PC-3 (cell line): ENCODE data around the gene FANK1. TPM values are rescaled to one million over a fixed set of nuclear protein-coding genes. Genes with fewer than 3 reads are reported as not detected.
A peak's percentile ranks its signal among the peaks of the same experiment; 100 is the strongest.
"Not testable (repeated sequence)": the region's sequence is repeated elsewhere in the genome, so short reads cannot be mapped to it uniquely, and the experiment has no call there.

Experiments
- ATAC-seq: fragments of 200-7000 bp; cut with Tn5 transposase; 2 replicates; pipeline ENCODE4 v1.9.1; 2020; ENCODE audit warnings: mild to moderate bottlenecking, moderate library complexity
- Bru-seq: library from RNA; stranded (reverse); fragments of 400-500 nt; gene quantifications from one replicate; lab custom pipeline; 2021; lab: Mats Ljungman, UMichigan
- BruChase-seq, 2 experiments: library from RNA; stranded (reverse); fragments of 400-500 nt; gene quantifications; one replicate each; lab custom pipeline; 2021; lab: Mats Ljungman, UMichigan
- BruUV-seq: library from RNA; stranded (reverse); fragments of 400-500 nt; replicated peaks from 2 replicates; lab custom pipeline; 2021; lab: Mats Ljungman, UMichigan
- CTCF ChIA-PET: fragments of 300-600 bp; sonication (Branson Sonifier 250); formaldehyde crosslinking; loops from one replicate; lab custom pipeline; 2022; ENCODE audit warnings: antibody characterized with exemption; lab: Charles Lee
- POLR2A ChIA-PET: fragments of 300-600 bp; sonication (Branson Sonifier 250); formaldehyde crosslinking; loops from one replicate; lab custom pipeline; 2022; ENCODE audit warnings: antibody characterized with exemption; ENCODE audit not compliant: unreplicated experiment; lab: Charles Lee
- DNase-seq: peaks from one replicate; pipeline ENCODE4 v3.0.0-alpha.2; 2015
- H2AFZ ChIP-seq: fragments of 300-600 bp; sonication (generic); 2 replicates; pipeline ENCODE4 v1.6.0; 2016; ENCODE audit warnings: antibody characterized with exemption, low read length
- H3F3A ChIP-seq: fragments of 300-600 bp; sonication (generic); one replicate; pipeline ENCODE4 v1.6.0; 2017; ENCODE audit warnings: antibody characterized with exemption, low read length, control low read depth, mild to moderate bottlenecking; ENCODE audit not compliant: unreplicated experiment
- H3K27ac ChIP-seq: fragments of 300-600 bp; sonication (generic); 2 replicates; pipeline ENCODE4 v1.5.1; 2016; ENCODE audit warnings: mild to moderate bottlenecking, low read length
- H3K27me3 ChIP-seq: fragments of 300-600 bp; sonication (generic); 2 replicates; pipeline ENCODE4 v1.6.1; 2016; ENCODE audit warnings: low read length, mixed read lengths
- H3K36me3 ChIP-seq: fragments of 300-600 bp; sonication (generic); 2 replicates; pipeline ENCODE4 v1.6.1; 2016; ENCODE audit warnings: low read depth, mixed run types, low read length, mixed read lengths
- H3K4me1 ChIP-seq: fragments of 300-600 bp; sonication (generic); 2 replicates; pipeline ENCODE4 v1.5.1; 2016; ENCODE audit warnings: low read length; ENCODE audit not compliant: insufficient read depth
- H3K4me2 ChIP-seq: fragments of 300-600 bp; sonication (generic); 2 replicates; pipeline ENCODE4 v1.6.0; 2016; ENCODE audit warnings: low read length
- H3K4me3 ChIP-seq: fragments of 300-600 bp; sonication (generic); 2 replicates; pipeline ENCODE4 v1.5.1; 2016; ENCODE audit warnings: mild to moderate bottlenecking, low read length, mixed read lengths
- H3K79me2 ChIP-seq: fragments of 300-600 bp; sonication (generic); 2 replicates; pipeline ENCODE4 v1.6.1; 2017; ENCODE audit warnings: low read length, mixed read lengths
- H3K9ac ChIP-seq: fragments of 300-600 bp; sonication (generic); 2 replicates; pipeline ENCODE4 v1.6.0; 2016; ENCODE audit warnings: mild to moderate bottlenecking, low read length
- H3K9me2 ChIP-seq: fragments of 300-600 bp; sonication (generic); replicated peaks from 2 replicates; pipeline ENCODE4 v1.6.1; 2016; ENCODE audit warnings: mixed run types, low read length, mixed read lengths
- H3K9me3 ChIP-seq: fragments of 300-600 bp; sonication (generic); 2 replicates; pipeline ENCODE4 v1.6.1; 2016; ENCODE audit warnings: low read length, mixed read lengths
- H4K20me1 ChIP-seq: fragments of 300-600 bp; sonication (generic); 2 replicates; pipeline ENCODE4 v1.6.1; 2016; ENCODE audit warnings: low read length, mixed read lengths
- EZH2 ChIP-seq: fragments of 300-600 bp; sonication (generic); IDR thresholded peaks from one replicate; pipeline ENCODE4 v1.6.1; 2017; ENCODE audit warnings: antibody characterized with exemption, mild to moderate bottlenecking, low read length; ENCODE audit not compliant: unreplicated experiment
- EZH2phosphoT487 ChIP-seq: fragments of 300-600 bp; sonication (generic); IDR thresholded peaks from 2 replicates; pipeline ENCODE4 v1.6.1; 2018; ENCODE audit warnings: mild to moderate bottlenecking, antibody characterized with exemption, low read length, borderline replicate concordance
- intact Hi-C: fragments of 100-400 bp; cut with micrococcal nuclease; formaldehyde crosslinking; loops from 2 replicates; pipeline ENCODE4 v1.9.0; 2023
- long read RNA-seq: library from polyadenylated mRNA; unstranded; transcript quantifications from one replicate; pipeline ENCODE4 v2.0.0, GENCODE V29; 2021; ENCODE audit not compliant: unreplicated experiment
- total RNA-seq: library from RNA; depleted of rRNA; stranded (reverse); fragments of >200 nt; gene quantifications from 2 replicates; pipeline ENCODE4 v1.2.3, GENCODE V29; 2014; rRNA removed
- TF ChIP-seq, protein P1 (sequence below): fragments of 300-600 bp; sonication (generic); conservative IDR thresholded peaks from 2 replicates; pipeline ENCODE4 v1.5.1; 2017; ENCODE audit warnings: antibody characterized with exemption, low read depth, mild to moderate bottlenecking, low read length

FANK1 gene, protein sequence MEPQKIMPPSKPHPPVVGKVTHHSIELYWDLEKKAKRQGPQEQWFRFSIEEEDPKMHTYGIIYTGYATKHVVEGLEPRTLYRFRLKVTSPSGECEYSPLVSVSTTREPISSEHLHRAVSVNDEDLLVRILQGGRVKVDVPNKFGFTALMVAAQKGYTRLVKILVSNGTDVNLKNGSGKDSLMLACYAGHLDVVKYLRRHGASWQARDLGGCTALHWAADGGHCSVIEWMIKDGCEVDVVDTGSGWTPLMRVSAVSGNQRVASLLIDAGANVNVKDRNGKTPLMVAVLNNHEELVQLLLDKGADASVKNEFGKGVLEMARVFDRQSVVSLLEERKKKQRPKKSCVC
- total RNA-seq (0.95 and 2.4 TPM in 2 replicates), Bru-seq, nascent RNA (percentile 42 among the genes with signal in this experiment), BruChase-seq, experiment 1, labeled RNA remaining after a 6-hour chase (percentile 66 among the genes with signal in this experiment), BruChase-seq, experiment 2, labeled RNA remaining after a 2-hour chase (percentile 63 among the genes with signal in this experiment)
- long read RNA-seq, partial matches to known transcripts: 0 of 4 reads
- long read RNA-seq, other reads (novel, unspliced or antisense): 4 of 4 reads

DNA sequence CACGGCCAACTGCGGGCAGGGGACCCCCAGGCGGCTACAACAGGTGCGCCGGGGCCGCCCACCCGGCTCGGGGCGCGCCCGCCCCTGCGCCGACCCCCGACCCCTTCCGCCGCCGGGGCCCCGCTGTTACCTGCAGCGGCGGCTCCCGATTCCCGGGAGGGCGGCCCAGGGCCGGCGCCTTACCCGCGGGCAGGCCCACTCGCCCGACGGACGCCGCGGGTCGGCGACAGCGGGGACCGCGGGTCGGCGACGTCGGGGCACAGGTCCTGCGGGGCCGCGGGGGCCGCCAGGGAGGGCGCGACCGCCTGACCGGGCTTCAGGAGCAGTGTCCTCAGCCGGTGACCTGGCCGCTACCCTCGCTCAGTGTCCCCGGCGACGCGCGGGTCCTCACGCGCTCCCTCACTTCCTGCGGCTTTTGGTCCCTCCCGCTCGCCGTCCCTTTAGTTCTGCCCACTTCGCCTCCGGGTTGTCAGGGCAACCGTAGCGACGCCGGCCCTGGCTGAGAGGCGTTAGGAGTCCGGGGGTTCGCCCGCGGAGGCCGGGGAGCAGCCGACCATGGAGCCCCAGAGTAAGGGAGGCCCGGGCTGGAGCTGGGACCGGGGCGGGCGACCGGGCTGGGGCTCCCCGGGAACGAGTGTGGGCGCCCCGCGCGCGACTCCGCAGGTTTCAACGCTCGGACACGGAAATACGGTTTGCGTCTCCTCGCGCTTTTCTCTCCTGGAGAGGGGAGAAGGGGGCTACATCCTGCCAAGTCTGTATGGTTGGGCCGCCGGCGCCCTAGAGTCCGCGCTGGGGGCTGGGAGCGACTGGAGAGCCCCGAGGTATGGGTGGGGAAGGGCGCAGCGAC, at the start of gene FANK1:
FANK1 (plus strand) TSS at position 477 of the 847 bp plus-strand sequence; CDS start at position 556, 79 bp downstream.
- DNase-seq: peak; percentile 78
- intact Hi-C loops, H4K20me1 ChIP-seq, H3K36me3 ChIP-seq, CTCF ChIA-PET, H3K9me2 ChIP-seq, H3K27me3 ChIP-seq, H3F3A ChIP-seq, POLR2A ChIA-PET, BruUV-seq, H3K9me3 ChIP-seq: not testable (repeated sequence)
- ATAC-seq: peak; percentile 71
- peak within 1 kb of the TSS; percentile 82 for H3K4me2 ChIP-seq
- H3K4me1 ChIP-seq: peaks cover 21% of the 10 kb centered on the region; the same call in 1 of the 2 replicates
- peak within 1 kb of the TSS; percentile 74 for H3K4me3 ChIP-seq
- peaks cover 38% of the 10 kb centered on the region for H3K79me2 ChIP-seq
- peak within 1 kb of the TSS; percentile 82 for H3K9ac ChIP-seq
- peak within 1 kb of the TSS; percentile 71 for H2AFZ ChIP-seq
- H3K27ac ChIP-seq: peak within 1 kb of the TSS; percentile 79

DNA sequence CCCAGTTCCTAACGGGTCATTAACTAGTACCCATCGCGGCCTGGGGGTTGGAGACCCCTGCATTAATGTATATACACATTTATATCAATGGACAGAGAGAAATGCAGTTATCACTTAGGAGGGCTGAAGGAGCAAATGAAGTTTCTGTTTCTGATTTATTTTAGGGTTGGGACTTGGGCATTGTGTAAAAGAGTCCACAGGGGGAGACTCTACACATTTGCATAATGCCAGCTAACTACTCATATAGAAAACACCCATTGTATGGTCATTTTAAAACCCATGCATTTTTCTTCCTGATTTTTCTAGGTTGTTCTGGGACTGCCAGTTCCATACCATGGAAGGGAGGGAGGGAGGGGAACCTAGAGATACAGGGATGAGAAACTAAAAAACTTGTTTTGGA, 49.5 kb upstream of the FANK1 start:
- TF ChIP-seq EZH2phosphoT487 (no peak), EZH2 (no peak)
- TF ChIP-seq, protein P1, sequence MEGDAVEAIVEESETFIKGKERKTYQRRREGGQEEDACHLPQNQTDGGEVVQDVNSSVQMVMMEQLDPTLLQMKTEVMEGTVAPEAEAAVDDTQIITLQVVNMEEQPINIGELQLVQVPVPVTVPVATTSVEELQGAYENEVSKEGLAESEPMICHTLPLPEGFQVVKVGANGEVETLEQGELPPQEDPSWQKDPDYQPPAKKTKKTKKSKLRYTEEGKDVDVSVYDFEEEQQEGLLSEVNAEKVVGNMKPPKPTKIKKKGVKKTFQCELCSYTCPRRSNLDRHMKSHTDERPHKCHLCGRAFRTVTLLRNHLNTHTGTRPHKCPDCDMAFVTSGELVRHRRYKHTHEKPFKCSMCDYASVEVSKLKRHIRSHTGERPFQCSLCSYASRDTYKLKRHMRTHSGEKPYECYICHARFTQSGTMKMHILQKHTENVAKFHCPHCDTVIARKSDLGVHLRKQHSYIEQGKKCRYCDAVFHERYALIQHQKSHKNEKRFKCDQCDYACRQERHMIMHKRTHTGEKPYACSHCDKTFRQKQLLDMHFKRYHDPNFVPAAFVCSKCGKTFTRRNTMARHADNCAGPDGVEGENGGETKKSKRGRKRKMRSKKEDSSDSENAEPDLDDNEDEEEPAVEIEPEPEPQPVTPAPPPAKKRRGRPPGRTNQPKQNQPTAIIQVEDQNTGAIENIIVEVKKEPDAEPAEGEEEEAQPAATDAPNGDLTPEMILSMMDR: no peak
- H4K20me1 ChIP-seq: no peaks in the 10 kb centered on the region
- peaks cover under 1% of the 10 kb centered on the region; the same call in 1 of the 2 replicates for H3K4me1 ChIP-seq
- no peaks in the 10 kb centered on the region for H3K79me2 ChIP-seq
- ChIA-PET POLR2A (no interaction called here), CTCF (no interaction called here)
- intact Hi-C loops: no loop called here
- no peak overlapping the region for H3K9ac ChIP-seq
- no peak overlapping the region for H3K4me3 ChIP-seq
- no peak overlapping the region for H2AFZ ChIP-seq
- peaks cover 2% of the 10 kb centered on the region for H3K36me3 ChIP-seq
- no peaks in the 10 kb centered on the region for H3K9me2 ChIP-seq
- H3K27me3 ChIP-seq: no peaks in the 10 kb centered on the region
- no TSS peak for BruUV-seq
- no peaks in the 10 kb centered on the region for H3K9me3 ChIP-seq
- no peak overlapping the region for H3K27ac ChIP-seq
- ATAC-seq: no peak
- no peak for DNase-seq
- no peak overlapping the region for H3K4me2 ChIP-seq
- H3F3A ChIP-seq: no peaks in the 10 kb centered on the region

DNA sequence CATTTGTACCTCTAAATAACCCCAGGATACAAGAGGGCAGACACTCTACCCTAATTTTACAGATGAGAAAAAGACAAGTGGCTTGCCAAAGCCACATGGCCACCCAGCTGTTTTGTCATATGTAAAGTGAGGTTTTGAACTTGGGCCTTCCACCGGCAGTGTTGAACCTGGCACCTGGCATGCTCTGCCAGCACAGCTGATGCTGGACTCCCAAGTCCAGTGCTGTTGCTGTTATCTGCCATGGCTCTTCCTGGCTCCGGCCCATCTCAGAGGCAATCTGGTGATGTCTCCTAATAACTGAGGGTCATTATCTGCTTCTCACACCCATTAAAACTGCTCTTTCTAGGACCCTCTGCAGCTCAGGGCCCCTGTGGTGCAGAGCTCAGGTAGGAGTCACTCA, 48.0 kb upstream of the FANK1 start:
- Histone ChIP-seq H4K20me1 (no peaks in the 10 kb centered on the region), H3K9me2 (no peaks in the 10 kb centered on the region), H3K27me3 (no peaks in the 10 kb centered on the region), H3K27ac (no peak overlapping the region), H3K9me3 (no peaks in the 10 kb centered on the region), H3K79me2 (no peaks in the 10 kb centered on the region), H2AFZ (no peak overlapping the region), H3K4me3 (no peak overlapping the region), H3K9ac (no peak overlapping the region), H3K4me1 (no peaks in the 10 kb centered on the region), H3F3A (no peaks in the 10 kb centered on the region), H3K36me3 (peaks cover 5% of the 10 kb centered on the region; the same call in 1 of the 2 replicates), H3K4me2 (no peak overlapping the region)
- CTCF ChIA-PET: no interaction called here
- POLR2A ChIA-PET: no interaction called here
- intact Hi-C loops: no loop called here
- no peak for ATAC-seq
- no peak for DNase-seq
- no TSS peak for BruUV-seq
- TF ChIP-seq, protein P1: no peak
- TF ChIP-seq EZH2phosphoT487 (no peak), EZH2 (no peak)
